HG03135 (cell line): ENCODE results near the gene MAP3K13.
"Not testable (repeated sequence)": the region's sequence is repeated elsewhere in the genome, so short reads cannot be mapped to it uniquely, and the experiment has no call there.

ENCODE experiments used
- ATAC-seq: cut with Tn5 transposase; IDR thresholded peaks from one replicate; pipeline ENCODE4 v1.9.1; 2021; ENCODE audit warnings: mild to moderate bottlenecking, moderate library complexity; ENCODE audit not compliant: unreplicated experiment

The MAP3K13 gene

DNA sequence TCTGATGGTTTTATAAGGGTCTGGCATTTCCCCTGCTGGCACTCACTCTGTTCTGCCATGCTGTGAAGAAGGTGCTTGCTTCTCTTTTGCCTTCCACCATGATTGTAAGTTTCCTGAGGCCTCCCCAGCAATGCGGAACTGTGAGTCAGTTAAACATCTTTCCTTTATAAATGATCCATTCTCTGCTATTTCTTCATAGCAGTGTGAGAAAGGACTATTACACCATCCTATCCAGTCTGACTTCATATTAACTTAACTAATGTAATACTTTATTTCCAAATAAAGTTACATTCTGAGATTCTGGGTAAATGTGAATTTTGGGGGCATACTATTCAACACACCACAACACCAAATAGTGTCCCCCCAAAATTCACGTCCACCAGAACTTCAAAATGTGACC lies 22.2 kb upstream of the MAP3K13 start:
- no peak for ATAC-seq

DNA sequence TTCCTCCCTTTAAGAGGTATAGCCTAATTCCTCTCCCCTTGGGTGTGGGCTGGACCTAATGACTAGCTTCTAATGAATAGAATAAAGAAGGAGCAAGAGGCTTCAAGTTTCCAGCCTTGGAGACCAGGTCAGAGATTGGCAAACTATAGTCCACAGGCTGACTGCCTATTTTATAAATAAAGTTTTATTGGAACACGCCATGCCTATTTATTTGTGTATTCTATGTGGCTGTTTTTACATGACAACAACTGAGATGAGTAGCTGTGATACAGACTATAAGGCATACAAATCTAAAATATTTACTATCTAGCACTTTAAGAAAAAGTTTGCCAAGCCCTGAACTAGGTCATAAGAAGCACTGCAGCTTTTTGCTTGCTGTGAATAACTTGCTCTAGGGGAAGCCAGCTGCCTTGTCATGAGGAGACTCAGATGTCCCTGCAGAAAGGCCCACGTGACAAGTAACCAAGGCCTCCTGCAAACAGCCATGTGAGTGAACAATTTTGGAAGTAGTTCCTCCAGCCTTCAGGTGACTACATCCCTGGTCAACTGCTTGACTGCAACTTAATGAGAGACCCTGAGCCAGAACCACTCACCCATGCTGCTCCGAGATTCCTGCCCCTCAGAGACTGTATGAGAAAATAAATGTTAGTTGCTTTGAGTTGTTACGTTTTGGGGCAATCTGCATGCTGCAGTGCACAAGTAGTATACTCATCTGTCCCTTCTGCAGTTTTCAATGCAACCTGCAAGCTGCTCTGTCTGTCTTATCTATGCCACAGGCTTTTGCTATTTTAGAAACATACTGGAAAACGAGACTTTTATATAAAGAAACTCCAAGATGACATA lies 21.1 kb upstream of the MAP3K13 start:
- no peak for ATAC-seq

DNA sequence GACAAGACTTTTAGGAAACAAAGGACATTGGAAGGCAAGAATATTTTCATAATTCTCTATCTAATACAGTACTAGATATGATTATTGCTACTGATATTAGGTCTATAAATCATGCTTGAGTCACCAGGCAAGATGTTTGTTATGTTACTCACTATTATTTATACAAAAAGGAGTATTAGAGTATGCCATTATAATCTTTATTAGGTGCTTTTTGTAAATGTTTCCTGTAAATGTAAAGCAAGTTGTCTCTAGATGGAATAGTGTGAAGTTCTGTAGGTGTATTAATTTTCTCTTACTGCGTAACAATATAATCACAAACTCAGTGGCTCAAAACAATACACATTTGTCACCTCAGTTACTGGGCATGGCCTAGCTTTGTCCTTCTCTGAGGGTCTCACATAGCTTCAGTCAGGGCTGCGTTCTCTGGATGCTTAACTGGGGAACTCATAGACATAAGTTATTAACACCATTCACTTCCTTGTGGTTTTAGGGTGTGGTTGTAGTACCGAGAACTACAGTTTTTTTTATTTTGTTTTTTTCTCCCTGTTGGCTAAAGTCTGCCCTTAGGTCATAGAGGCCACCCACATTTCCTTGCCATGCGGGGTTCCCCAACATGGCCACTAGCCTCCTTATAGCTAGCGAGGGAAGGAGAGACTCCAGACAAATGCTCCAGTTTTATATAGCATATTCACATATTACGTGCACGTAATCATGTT lies 20.3 kb upstream of the MAP3K13 start:
- no peak for ATAC-seq

DNA sequence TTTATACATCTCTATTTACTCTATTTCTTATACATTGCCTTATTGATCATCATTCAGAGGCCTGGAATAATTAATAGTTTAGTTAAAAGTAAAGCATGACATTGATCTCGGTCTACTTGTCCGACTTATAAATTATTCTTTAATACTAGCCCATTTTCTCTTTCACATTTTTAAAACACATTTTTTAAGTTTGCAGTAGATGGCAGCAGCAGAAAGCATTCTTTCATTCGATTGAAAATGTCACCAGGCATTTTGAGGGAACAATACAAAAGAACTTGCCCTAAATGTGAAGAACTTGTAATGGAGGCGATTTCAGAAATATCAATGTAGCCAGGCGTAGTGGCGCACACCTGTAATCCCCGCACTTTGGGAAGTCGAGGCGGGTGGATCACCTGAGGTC lies 15.5 kb upstream of the MAP3K13 start:
- no peak for ATAC-seq

DNA sequence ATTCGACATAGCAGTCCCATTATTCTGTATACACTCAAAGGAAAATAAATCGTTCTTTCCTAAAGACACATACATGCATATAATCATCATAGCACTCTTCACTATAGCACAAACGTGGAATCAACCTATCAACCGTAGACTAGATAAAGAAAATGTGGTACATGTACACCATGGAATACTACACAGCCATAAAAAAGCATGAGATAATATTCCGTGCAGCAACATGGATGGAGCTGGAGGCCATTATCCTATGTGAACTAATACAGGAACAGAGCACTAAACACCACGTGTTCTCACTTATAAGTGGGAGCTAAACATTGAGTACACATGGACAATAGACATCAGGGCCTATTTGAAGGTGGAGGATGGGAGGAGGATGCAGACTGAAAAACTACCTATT lies 12.1 kb upstream of the MAP3K13 start:
- no peak for ATAC-seq

DNA sequence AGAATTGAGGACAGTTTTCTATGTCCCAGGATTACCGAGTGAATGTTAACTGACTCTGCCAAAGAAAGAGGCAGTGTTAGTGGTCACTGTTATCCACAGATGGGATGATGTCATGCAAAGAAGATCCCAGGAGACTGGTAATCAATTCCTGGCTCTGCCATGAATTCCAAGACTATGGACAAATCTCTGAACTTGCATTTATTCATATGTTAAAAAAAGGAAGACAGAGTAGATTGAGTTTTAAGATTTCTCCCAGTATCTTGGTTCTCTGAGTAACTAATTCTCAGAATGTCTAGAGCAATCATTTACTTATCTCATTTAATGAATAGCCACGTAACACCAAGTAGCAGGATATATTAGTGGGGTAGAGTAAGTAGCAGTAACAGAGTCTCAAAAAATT lies 11.5 kb upstream of the MAP3K13 start:
- ATAC-seq = no peak

DNA sequence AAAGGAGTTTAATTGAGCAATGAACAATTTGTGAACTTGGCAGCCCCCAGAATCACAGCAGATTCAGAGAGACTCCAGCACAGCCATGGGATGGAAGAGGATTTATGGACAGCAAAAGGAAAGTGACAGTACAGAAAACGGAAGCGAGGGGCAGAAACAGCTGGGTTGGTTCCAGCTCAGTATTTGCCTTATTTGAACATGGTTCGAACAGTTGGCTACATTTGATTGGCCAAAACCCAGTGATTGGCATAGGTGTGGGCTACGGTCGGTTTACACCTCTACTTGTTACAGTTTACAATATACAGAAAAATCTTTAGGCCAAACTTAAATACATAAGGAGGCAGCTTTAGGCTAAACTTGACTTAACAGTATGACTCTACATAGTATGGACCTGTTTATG lies 9.7 kb upstream of the MAP3K13 start:
- no peak for ATAC-seq

DNA sequence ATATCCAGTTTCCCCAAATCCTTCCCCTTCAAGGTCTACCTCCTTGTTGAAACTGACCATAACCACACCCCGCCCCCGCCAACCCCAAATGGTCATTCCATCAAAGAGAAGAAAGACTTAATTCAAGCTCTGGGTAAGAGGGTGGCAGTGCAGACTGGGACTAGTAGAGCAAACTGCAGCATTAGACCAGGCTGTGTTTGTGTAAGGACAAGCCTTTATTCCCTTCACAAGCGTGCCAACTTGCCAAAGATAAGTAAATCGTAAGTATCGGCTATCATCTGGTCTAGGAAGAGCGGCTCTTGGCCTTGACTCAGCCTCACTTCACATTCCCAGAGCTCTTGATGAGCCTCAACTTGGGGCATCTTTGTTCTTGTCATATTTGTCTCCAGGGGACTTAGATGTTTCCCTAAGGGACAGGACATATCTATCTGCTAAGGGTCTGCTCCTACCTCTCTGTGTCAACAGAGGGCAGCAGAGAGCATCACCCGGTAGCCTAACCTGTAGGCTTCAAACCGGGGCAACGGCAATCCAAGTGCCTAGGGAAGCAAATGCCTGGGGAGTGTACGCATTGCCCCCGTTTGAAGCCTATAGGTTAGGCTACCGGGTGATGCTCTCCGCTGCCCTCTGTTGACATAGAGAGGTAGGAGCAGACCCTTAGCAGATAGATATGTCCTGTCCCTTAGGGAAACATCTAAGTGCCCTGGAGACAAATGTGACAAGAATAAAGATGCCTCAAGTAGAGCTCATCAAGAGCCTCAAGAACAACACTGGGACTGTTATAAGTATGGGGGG lies 8.9 kb upstream of the MAP3K13 start:
- ATAC-seq = peak; percentile 99

DNA sequence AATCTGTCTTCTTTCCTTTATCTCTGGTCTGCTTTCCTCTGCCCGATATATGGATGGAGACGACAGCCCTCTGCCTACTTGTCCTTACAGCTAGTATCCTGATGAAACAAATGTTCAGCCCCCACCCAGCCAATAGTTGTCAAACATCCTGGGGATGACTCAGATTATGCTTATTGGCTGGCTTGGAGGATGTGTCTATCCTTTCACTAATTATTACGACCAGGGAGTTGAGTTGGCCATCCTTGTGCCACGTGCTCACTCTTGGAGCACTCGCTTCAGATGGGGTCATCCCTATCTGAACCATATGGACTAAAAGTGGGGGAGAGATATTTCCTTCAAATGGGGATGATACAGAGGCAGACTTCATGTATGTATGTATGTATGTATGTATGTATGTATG lies 6.4 kb upstream of the MAP3K13 start:
- ATAC-seq = no peak

DNA sequence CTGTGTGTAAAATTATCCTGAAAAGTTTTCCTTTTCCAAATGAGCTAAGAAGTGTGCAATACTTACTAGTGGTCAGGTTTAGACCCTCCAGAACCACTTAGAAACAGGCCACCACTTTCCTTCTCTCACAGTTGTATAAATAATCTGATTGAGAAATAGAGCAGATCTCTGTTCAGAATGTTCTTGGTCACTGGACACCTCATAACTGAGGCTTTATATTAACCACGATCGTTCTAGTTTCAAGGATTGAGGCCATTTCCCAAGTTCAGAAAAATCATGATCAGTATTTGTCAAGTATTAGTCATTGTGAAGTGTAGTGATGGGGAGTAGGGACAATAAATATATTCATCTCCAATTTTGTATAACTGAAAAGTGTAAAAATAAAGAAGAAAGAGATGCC lies 1.0 kb upstream of the MAP3K13 start:
- ATAC-seq = no peak

DNA sequence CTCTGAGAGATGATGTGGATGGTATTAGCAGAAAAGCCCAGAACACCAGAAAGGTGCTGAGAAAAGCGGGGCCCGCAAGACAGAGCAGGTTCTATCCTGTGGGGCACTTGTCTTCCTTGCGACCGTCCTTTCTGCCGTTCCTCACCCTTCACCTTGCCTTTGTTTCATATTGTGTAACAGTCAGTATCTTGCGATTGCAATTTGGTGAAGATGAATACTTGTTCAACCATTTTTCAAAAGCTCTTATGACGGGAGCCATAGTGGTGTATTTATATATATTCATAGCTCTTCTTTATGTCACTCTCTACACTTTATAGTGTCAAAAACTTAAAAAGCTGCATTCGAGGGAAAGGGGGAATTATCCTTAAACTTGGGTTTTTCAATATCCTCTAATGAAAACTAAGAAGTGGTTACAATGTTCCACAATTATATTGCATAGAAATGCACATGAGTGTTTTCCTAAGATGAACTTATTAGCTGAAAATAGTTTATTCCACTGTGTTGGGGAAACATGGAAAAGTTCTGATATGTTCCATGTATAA lies 797 bp downstream of the MAP3K13 start:
- peak; percentile 38 for ATAC-seq

DNA sequence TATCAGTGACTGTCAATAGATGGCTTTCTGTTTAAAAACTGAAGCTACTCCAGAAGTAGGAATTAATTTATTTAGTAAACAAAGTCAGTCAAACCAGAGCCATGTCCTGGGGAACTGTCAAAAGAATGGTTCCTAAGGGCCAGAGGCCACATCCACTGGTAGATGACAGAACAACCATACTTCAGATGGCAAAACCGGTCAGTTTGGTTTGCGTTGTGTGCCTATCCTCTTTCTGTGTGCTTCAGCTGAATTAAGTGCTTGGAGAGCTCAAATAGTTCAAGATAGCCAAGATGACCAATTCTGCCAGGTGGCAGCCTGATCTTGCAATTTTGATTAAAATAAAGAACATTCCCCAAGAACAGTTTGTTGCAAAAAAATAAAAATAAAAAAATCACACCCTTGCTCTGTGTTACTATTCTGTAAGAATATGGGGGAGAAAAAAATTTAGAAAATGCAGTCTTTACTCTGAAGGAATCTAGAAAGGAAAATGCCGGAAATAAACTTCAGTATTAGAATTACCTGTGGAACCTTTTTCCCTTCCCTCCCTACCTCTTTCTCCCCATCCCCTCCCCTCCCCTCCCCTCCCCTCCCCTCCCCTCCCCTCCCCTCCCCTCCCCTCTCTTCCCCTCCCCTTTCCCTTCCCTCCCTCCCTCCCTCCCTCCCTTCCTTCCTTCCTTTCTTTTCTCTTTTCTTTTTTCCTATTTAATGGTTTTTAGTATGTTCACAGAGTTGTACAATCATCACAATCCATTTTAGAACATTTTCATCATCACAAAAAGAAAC lies 2.5 kb downstream of the MAP3K13 start:
- no peak for ATAC-seq

DNA sequence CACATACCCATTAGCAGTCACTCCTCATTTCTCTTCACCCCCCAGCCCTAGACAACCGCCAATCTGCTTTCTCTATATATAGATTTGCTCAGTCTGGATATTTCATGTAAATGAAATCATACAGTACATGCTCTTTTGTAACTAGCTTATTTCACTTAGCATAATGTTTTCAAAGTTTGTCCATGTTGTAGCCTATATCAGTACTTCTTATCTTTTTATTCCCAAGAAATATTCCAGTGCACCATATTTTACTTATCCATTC lies 3.1 kb downstream of the MAP3K13 start:
- no peak for ATAC-seq

DNA sequence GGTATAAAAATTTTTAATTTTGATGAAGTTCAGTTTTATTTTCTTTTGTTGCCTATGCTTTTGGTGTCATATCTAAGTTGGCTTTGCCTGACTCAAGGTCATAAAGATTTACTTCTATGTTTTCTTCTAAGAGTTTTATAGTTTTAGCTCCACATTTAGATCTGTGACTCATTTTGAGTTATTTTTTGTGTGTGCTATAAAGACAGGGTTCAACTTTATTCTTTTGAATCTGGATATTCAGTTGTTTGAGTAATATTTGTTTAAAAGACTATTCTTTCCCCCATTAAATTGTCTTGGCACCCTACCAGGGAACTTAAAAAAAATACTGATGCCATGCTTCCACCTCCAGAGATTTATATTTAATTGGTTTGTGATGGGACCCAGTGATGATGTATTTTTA lies 4.0 kb downstream of the MAP3K13 start:
- ATAC-seq = no peak

DNA sequence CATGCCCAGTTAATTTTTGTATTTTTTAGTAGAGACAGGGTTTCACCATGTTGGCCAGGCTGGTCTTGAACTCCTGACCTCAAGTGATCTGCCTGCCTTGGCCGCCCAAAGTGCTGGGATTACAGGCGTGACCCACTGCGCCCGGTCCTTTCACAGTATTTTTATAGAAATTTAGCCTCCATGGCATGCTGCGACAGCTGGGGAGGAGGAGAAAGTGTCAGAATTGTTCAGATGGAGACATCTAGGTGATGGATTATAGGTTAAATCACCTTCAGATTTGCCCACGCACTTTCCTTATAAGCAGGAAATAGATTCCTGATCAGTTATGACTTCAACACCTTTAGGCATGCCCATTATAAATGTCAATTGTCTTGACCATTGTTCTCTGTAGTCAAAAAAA lies 7.4 kb downstream of the MAP3K13 start:
- ATAC-seq = not testable (repeated sequence)

DNA sequence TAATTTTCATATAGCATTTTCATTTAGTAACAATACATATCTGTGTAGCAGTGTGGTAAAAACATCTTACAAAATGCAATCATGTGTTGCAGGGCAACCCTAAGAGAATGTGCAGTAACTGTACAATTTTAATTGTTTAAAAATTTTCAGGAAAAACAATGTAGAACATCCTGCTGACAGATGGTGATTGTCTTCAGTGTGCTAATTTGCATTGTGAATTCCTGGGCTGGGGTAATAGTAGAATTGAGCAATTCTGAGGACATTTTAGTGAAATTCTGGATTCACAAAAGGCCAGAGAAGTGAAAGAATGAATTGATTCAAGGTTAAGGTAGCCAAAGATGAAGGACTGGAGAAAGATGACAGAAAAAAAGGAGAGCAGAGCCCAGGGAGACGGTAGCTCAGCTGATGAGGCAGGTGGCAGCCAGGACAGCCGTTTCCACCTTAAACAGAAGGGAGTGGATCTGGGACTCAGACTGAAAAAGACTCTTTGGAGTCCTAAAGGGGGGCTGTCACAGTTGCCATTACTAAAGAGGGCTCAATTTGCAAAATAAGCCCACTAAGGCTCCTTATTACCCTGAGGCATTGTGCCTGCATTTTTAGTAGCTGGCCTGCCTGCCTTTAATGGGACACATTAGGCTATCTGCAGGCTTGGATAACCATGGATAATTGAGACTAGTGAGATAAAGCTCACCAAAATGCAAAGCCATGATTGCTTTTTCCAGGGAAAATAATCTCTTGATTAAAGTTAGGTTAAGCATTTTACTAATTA lies 8.6 kb downstream of the MAP3K13 start:
- no peak for ATAC-seq

DNA sequence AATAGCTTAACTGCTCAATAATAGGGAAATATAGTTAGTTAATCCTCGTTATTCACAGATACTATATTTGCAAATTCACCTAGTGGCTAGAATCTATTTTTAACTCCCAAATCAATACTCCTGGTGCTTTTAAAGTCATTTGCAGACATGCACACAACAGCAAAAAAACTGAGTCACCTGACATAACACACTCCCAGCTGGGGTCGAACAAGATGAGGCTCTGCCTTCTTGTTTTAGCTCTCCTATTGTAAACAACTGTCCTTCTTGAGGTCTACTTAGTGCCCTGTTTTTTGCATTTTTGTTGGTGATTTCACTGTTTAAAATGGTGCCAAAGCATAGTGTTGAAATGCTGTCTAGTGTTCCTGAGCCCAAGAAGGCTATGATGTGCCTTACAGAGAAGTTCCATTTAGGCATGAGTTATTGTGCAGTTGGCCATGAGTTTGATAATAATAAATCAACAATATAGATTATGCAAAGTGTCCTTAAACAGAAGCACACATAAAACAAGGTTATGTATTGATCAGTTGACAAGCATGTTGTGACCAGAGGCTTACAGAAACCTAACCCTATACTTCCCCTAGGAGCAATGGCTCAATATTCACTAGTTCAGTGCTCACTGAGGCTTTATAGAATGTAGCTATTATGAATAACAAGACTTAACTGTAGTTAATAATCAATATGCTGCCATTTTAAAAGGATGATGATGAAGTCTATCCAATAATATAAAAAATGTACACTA lies 18.6 kb downstream of the MAP3K13 start:
- no peak for ATAC-seq

DNA sequence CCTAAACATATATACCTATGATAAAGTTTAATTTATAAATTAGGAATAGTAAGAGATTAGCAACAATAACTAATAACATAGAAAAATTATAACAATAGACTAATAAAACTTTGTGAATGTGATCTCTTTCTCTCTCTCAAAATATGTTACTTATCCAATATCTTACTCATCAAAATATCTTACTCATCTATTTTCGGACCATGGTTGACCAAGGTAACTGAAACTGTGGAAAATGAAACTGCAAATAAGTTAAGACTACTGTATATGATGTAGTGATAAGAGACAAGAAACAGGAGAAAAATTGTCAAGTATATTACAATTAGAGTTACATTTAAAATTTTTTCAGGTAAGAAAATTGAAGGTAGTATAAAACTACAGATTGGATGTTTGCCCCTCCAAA lies 19.2 kb downstream of the MAP3K13 start:
- no peak for ATAC-seq

DNA sequence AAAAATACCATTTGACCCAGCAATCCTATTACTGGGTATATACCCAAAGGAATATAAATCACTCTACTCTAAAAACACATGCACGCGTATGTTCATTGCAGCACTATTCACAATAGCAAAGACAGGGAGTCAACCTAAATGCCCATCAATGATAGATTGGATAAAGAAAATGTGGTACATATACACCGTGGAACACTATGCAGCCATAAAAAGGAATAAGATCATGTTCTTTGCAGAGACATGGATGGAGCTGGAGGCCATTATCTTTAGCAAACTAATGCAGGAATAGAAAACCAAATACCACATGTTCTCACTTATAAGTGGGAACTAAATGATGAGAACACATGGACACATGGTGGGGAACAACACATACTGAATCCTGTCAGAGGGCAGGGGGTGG lies 23.6 kb downstream of the MAP3K13 start:
- ATAC-seq = not testable (repeated sequence)
